H1 (cell line): ENCODE results near the gene MYL6. TPM values are rescaled to one million over a fixed set of nuclear protein-coding genes. Genes with fewer than 3 reads are reported as not detected.

ENCODE experiments used
- CTCF ChIA-PET: fragments of 300-600 bp; sonication (Branson Sonifier 250); formaldehyde crosslinking; loops from one replicate; lab custom pipeline; 2021; ENCODE audit not compliant: partially characterized antibody; lab: Charles Lee
- POLR2A ChIA-PET: fragments of 300-600 bp; sonication (Branson Sonifier 250); formaldehyde crosslinking; loops from one replicate; lab custom pipeline; 2021; ENCODE audit warnings: inconsistent platforms; ENCODE audit not compliant: partially characterized antibody; lab: Charles Lee
- DNase-seq, 2 experiments: peaks; one replicate each; pipeline versions ENCODE4 v3.0.0 to v3.0.0-alpha.2; 2010 to 2022; ENCODE audit warnings: low spot score in 2 of 2, low read depth in 1 of 2, mixed read lengths in 1 of 2
- FAIRE-seq: peaks from 2 replicates; lab custom pipeline; 2011; peaks lifted over from hg19 to GRCh38; lab: Jason Lieb, UNC
- H2AFZ ChIP-seq: 2 replicates; pipeline ENCODE4 v1.8.1; 2012; ENCODE audit warnings: low read length, inconsistent platforms
- H2AK5ac ChIP-seq: 2 replicates; pipeline ENCODE4 v1.6.1; 2013; ENCODE audit warnings: low read depth, low read length
- H2BK120ac ChIP-seq: replicated peaks from 2 replicates; pipeline ENCODE3; 2013; ENCODE audit warnings: low read depth, low read length, inconsistent platforms
- H2BK12ac ChIP-seq: 2 replicates; pipeline ENCODE4 v1.6.1; 2013; ENCODE audit warnings: low read depth, low read length
- H2BK15ac ChIP-seq: 2 replicates; pipeline ENCODE4 v1.6.1; 2013; ENCODE audit warnings: low read length
- H2BK20ac ChIP-seq: 2 replicates; pipeline ENCODE4 v1.6.1; 2013; ENCODE audit warnings: low read length
- H2BK5ac ChIP-seq: 2 replicates; pipeline ENCODE4 v1.6.1; 2013; ENCODE audit warnings: low read depth, low read length
- H3K14ac ChIP-seq: 2 replicates; pipeline ENCODE4 v1.6.1; 2013; ENCODE audit warnings: inconsistent platforms; ENCODE audit not compliant: insufficient read length
- H3K18ac ChIP-seq: 2 replicates; pipeline ENCODE4 v1.6.1; 2013; ENCODE audit warnings: low read length; ENCODE audit errors: extremely low read depth
- H3K23ac ChIP-seq: 2 replicates; pipeline ENCODE4 v1.6.1; 2013; ENCODE audit warnings: inconsistent platforms; ENCODE audit not compliant: insufficient read length
- H3K23me2 ChIP-seq: 2 replicates; pipeline ENCODE4 v1.6.1; 2013; ENCODE audit warnings: low read depth, low read length
- H3K27ac ChIP-seq: 2 replicates; pipeline ENCODE4 v1.6.1; 2011; ENCODE audit warnings: low read depth, low read length, inconsistent platforms
- H3K27me3 ChIP-seq, 4 experiments: replicated peaks in 1 of 4; 1 replicate in 1 of 4; 2 replicates in 3 of 4; pipeline versions ENCODE4 v1.6.1 to v1.8.1; 2011 to 2013; ENCODE audit warnings: low read length in 3 of 4, mild to moderate bottlenecking in 3 of 4, inconsistent platforms in 2 of 4, mixed read lengths in 2 of 4, moderate library complexity in 1 of 4; ENCODE audit not compliant: control insufficient read depth in 3 of 4, insufficient read depth in 3 of 4; ENCODE audit errors: extremely low read depth in 1 of 4
- H3K36me3 ChIP-seq, 4 experiments: 2 replicates each; pipeline versions ENCODE4 v1.6.1 to v1.8.1; 2011 to 2013; ENCODE audit warnings: mild to moderate bottlenecking in 4 of 4, low read length in 3 of 4, moderate library complexity in 2 of 4, control low read depth in 1 of 4, inconsistent platforms in 1 of 4; ENCODE audit not compliant: insufficient read depth in 4 of 4, control insufficient read depth in 2 of 4
- H3K4ac ChIP-seq: replicated peaks from 2 replicates; pipeline ENCODE3; 2013; ENCODE audit warnings: low read length, low read depth, mixed read lengths, inconsistent platforms; ENCODE audit not compliant: insufficient read length
- H3K4me1 ChIP-seq, 4 experiments: replicated peaks in 1 of 4; 1 replicate in 1 of 4; 2 replicates in 3 of 4; pipeline versions ENCODE4 v1.6.1 to v1.8.1; 2011 to 2013; ENCODE audit warnings: low read length in 3 of 4, inconsistent platforms in 2 of 4, mixed read lengths in 1 of 4; ENCODE audit not compliant: insufficient read depth in 4 of 4, control insufficient read depth in 3 of 4
- H3K4me2 ChIP-seq, 2 experiments: 2 replicates each; pipeline versions ENCODE4 v1.6.1 to v1.8.1; 2011 to 2013; ENCODE audit warnings: low read depth in 2 of 2, low read length in 2 of 2, control low read depth in 1 of 2, inconsistent platforms in 1 of 2, mild to moderate bottlenecking in 1 of 2; ENCODE audit not compliant: insufficient read depth in 1 of 2
- H3K4me3 ChIP-seq, 4 experiments: fragments of 200-600, 300-600 bp in 1 of 4; sonication (generic), shearing (Covaris generic), sonication (Bioruptor Twin) in 1 of 4; 2 replicates each; pipeline versions ENCODE4 v1.5.1 to v1.8.1; 2011 to 2016; ENCODE audit warnings: low read length in 4 of 4, low read depth in 3 of 4, control low read depth in 2 of 4, inconsistent platforms in 2 of 4, mild to moderate bottlenecking in 2 of 4, mixed read lengths in 1 of 4, moderate library complexity in 1 of 4; ENCODE audit not compliant: insufficient read depth in 2 of 4; ENCODE audit errors: extremely low read depth in 1 of 4
- H3K56ac ChIP-seq: replicated peaks from 2 replicates; pipeline ENCODE3; 2013; ENCODE audit warnings: low read depth, mild to moderate bottlenecking, mixed read lengths, low read length, inconsistent platforms; ENCODE audit not compliant: insufficient read length
- H3K79me1 ChIP-seq: 2 replicates; pipeline ENCODE4 v1.6.1; 2013; ENCODE audit warnings: low read depth, low read length, control low read depth
- H3K79me2 ChIP-seq, 2 experiments: 2 replicates each; pipeline versions ENCODE4 v1.6.1 to v1.8.1; 2012 to 2013; ENCODE audit warnings: low read length in 2 of 2, mild to moderate bottlenecking in 2 of 2, inconsistent platforms in 1 of 2; ENCODE audit not compliant: insufficient read depth in 2 of 2, control insufficient read depth in 1 of 2
- H3K9ac ChIP-seq, 4 experiments: replicated peaks in 1 of 4; 1 replicate in 1 of 4; 2 replicates in 3 of 4; pipeline versions ENCODE4 v1.6.1 to v1.8.1; 2011 to 2013; ENCODE audit warnings: low read depth in 3 of 4, low read length in 3 of 4, control low read depth in 2 of 4, mild to moderate bottlenecking in 2 of 4, moderate library complexity in 2 of 4, inconsistent platforms in 1 of 4; ENCODE audit errors: extremely low read depth in 1 of 4
- H3K9me3 ChIP-seq, 2 experiments: 2 replicates each; pipeline versions ENCODE4 v1.6.1 to v1.8.1; 2012 to 2013; ENCODE audit warnings: mild to moderate bottlenecking in 2 of 2, moderate library complexity in 2 of 2, control low read depth in 1 of 2, inconsistent platforms in 1 of 2, low read depth in 1 of 2, low read length in 1 of 2, mixed read lengths in 1 of 2; ENCODE audit not compliant: insufficient read depth in 2 of 2
- H4K20me1 ChIP-seq, 2 experiments: replicated peaks in 1 of 2; 2 replicates each; pipeline versions ENCODE3 to v1.8.1; 2011 to 2013; ENCODE audit warnings: inconsistent platforms in 2 of 2, low read length in 2 of 2, mild to moderate bottlenecking in 1 of 2; ENCODE audit not compliant: insufficient read depth in 2 of 2, control insufficient read depth in 1 of 2
- H4K5ac ChIP-seq: 2 replicates; pipeline ENCODE4 v1.6.1; 2013; ENCODE audit warnings: low read length, low read depth, mixed read lengths, inconsistent platforms; ENCODE audit not compliant: insufficient read length
- H4K8ac ChIP-seq: 2 replicates; pipeline ENCODE4 v1.8.0; 2013; ENCODE audit warnings: mild to moderate bottlenecking, moderate library complexity, low read length, inconsistent platforms; ENCODE audit not compliant: insufficient read depth; ENCODE audit errors: extremely low read depth
- H4K91ac ChIP-seq: replicated peaks from 2 replicates; pipeline ENCODE3; 2013; ENCODE audit warnings: low read length, mixed read lengths, inconsistent platforms; ENCODE audit not compliant: insufficient read length
- BRCA1 ChIP-seq: IDR thresholded peaks from 2 replicates; pipeline ENCODE4 v1.6.1; 2012; ENCODE audit warnings: low read depth, low read length, improper control_type of control experiment
- E2F6 ChIP-seq: IDR thresholded peaks from 2 replicates; pipeline ENCODE4 v1.6.1; 2012; ENCODE audit warnings: inconsistent platforms
- EGR1 ChIP-seq: IDR thresholded peaks from 2 replicates; pipeline ENCODE4 v1.6.1; 2011; ENCODE audit warnings: low read depth, low read length, borderline replicate concordance
- FOSL1 ChIP-seq: IDR thresholded peaks from 2 replicates; pipeline ENCODE4 v1.6.1; 2011; ENCODE audit warnings: mild to moderate bottlenecking, low read depth, low read length, moderate library complexity; ENCODE audit not compliant: insufficient read depth
- MAX ChIP-seq: IDR thresholded peaks from 2 replicates; pipeline ENCODE4 v1.6.1; 2012; ENCODE audit warnings: inconsistent platforms
- PHF8 ChIP-seq: fragments of 200-600 bp; sonication (generic); conservative IDR thresholded peaks from 2 replicates; pipeline ENCODE4 v1.7.1; 2012; ENCODE audit warnings: low read depth, mild to moderate bottlenecking, inconsistent platforms, low read length, moderate library complexity
- RXRA ChIP-seq: IDR thresholded peaks from 2 replicates; pipeline ENCODE4 v1.6.1; 2011; ENCODE audit warnings: low read depth, mild to moderate bottlenecking, low read length, moderate library complexity; ENCODE audit not compliant: insufficient read depth
- TEAD4 ChIP-seq: IDR thresholded peaks from 2 replicates; pipeline ENCODE4 v1.6.1; 2012; ENCODE audit warnings: low read depth, low read length, inconsistent platforms, mixed read lengths
- USF2 ChIP-seq: IDR thresholded peaks from 2 replicates; pipeline ENCODE4 v1.6.1; 2011; ENCODE audit warnings: low read length, improper control_type of control experiment
- WGBS, 2 experiments: shearing (Covaris generic) in 1 of 2; methylation state at CpG; one replicate each; pipeline versions ENCODE4 v1.1.6 to v1.1.7; 2013 to 2015; ENCODE audit warnings: low lambda C conversion rate in 2 of 2, mixed read lengths in 2 of 2, inconsistent platforms in 1 of 2, low coverage in 1 of 2, missing lambda C conversion rate in 1 of 2; ENCODE audit not compliant: insufficient replicate concordance in 2 of 2, insufficient coverage in 1 of 2, insufficient read length in 1 of 2; ENCODE audit errors: extremely low coverage in 1 of 2, missing lambda C conversion rate in 1 of 2; 5-methylcytosine and 5-hydroxymethylcytosine counted together
- polyA plus RNA-seq, 7 experiments: library from polyadenylated mRNA; depleted of rRNA in 3 of 7; stranded (reverse) in 5 of 7; unstranded in 2 of 7; fragments of >200 nt in 5 of 7; fragments of 200-250 nt in 2 of 7; gene quantifications; 1 replicate in 5 of 7; 2 replicates in 1 of 7; 4 replicates in 1 of 7; pipeline versions ENCODE4 v1.2.1 to v1.2.3, GENCODE V29; 2011 to 2013; ENCODE audit warnings: missing spikeins in 2 of 7, mixed read lengths in 2 of 7
- total RNA-seq: library from RNA; stranded (reverse); fragmentation: NEBNext Ultra II Directional; extraction: Animal tissue kit (Norgen Biotek cat#: 25700); gene quantifications from 2 replicates; pipeline ENCODE4 v1.2.1, GENCODE V29; 2021
- TF ChIP-seq, protein P1 (sequence below): IDR thresholded peaks from 2 replicates; pipeline ENCODE4 v1.6.1; 2011; ENCODE audit warnings: low read depth, mild to moderate bottlenecking, low read length; ENCODE audit not compliant: insufficient read depth

Gene MYL6
- total and polyA plus RNA-seq, 2 of the 8 experiments (the other 6 are each of a cell fraction or from before 2014, with no cell fraction given) = 1,130 to 2,279 TPM

DNA sequence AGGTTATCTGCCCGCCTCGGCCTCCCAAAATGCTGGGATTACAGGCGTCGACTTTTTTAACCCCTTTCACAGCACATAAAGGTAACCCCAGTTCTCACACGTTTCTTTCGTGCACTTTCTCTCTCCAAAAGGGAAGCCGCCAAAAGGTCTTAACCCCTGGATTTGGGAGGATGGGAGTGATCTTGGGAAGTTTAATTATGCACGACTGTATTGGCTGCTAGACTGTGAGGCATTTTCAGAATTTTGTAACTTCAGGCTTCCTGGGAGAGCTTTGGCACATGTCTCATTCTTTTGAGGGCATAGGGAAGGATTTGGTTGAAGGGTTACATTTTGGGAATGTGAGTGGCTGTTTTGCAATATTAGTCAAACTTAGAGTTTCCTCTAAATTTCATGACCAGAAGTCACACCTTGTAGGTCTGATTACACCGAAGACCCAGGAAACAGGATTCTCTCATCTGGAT is 32.6 kb downstream of the MYL6 start:
- POLR2A ChIA-PET = interaction anchor here (0.8 to 26.3 kb wide), 11 partner anchors 9 to 111 kb away, joined by 3 to 656 read pairs (median 24); partner anchors contain the start of genes ANKRD52, COQ10A, ERBB3 and MYL6
- H3K23ac ChIP-seq = no peak overlapping the region
- 31% methylated on average over 9 of the region's 9 CpGs; no CpG with 5 or more reads in 1 of the 2 experiments for WGBS, 2 experiments
- peaks cover 3% of the 10 kb centered on the region; the same call in 1 of the 2 replicates for H3K79me1 ChIP-seq
- H4K5ac ChIP-seq = no peak overlapping the region
- H3K9me3 ChIP-seq = no peaks in the 10 kb centered on the region
- H3K14ac ChIP-seq = no peak overlapping the region
- no peak overlapping the region for H3K56ac ChIP-seq
- FAIRE-seq (no peak), DNase-seq (no peak)
- H3K4me1 ChIP-seq = peaks cover 2 to 8% (median 4%) of the 10 kb centered on the region in 4 experiments; a peak in 3 of 7 replicates
- H3K23me2 ChIP-seq = peaks cover 11% of the 10 kb centered on the region
- peaks cover 0 to 4% of the 10 kb centered on the region in 2 experiments for H4K20me1 ChIP-seq
- CTCF ChIA-PET = interaction anchor here (0.6 to 6.2 kb wide), 9 partner anchors 13 to 116 kb away, joined by 3 to 111 read pairs (median 7); partner anchors contain the start of genes ANKRD52 and RNF41
- no peak overlapping the region for H2BK15ac ChIP-seq
- H2BK120ac ChIP-seq = no peak overlapping the region
- no peak overlapping the region for H4K8ac ChIP-seq
- H3K27me3 ChIP-seq = no peaks in the 10 kb centered on the region
- no peak overlapping the region for H2BK5ac ChIP-seq
- no peak overlapping the region for H4K91ac ChIP-seq
- 0 out of 2 replicates have a peak overlapping the region, but pooled peaks have one; percentile 58 for H2AFZ ChIP-seq
- no peak overlapping the region for H3K4ac ChIP-seq
- peaks cover 7 to 13% (median 8%) of the 10 kb centered on the region in 4 experiments; a peak in 6 of 8 replicates for H3K36me3 ChIP-seq
- H2BK12ac ChIP-seq = no peak overlapping the region
- peaks cover 14 to 29% of the 10 kb centered on the region in 2 experiments for H3K79me2 ChIP-seq
- no peak overlapping the region for H2BK20ac ChIP-seq
- no peak overlapping the region for H2AK5ac ChIP-seq
- H3K9ac ChIP-seq = peak overlapping the region in 2 of 4 experiments; percentile 37 to 62; a peak in 2 of 7 replicates
- peak overlapping the region; percentile 51 to 96 for H3K4me2 ChIP-seq
- H3K27ac ChIP-seq = no peak overlapping the region
- peak overlapping the region; percentile 76 to 95 (median 82) for H3K4me3 ChIP-seq
- no peak overlapping the region for H3K18ac ChIP-seq
- TF ChIP-seq FOSL1 (no peak), RXRA (no peak), USF2 (no peak), E2F6 (peak; percentile 57; the same call in 1 of the 2 replicates), EGR1 (no peak), TEAD4 (no peak), BRCA1 (no peak), MAX (peak; percentile 61; the same call in 1 of the 2 replicates), PHF8 (no peak)
- TF ChIP-seq, protein P1, sequence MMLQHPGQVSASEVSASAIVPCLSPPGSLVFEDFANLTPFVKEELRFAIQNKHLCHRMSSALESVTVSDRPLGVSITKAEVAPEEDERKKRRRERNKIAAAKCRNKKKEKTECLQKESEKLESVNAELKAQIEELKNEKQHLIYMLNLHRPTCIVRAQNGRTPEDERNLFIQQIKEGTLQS = no peak
